ENCODE measurements around the gene SIK2. TPM values are rescaled to one million over a fixed set of nuclear protein-coding genes. Genes with fewer than 3 reads are reported as not detected.
A peak's percentile ranks its signal among the peaks of the same experiment; 100 is the strongest.
"Not testable (repeated sequence)": the region's sequence is repeated elsewhere in the genome, so short reads cannot be mapped to it uniquely, and the experiment has no call there.

The SIK2 gene
- total RNA-seq, 1 experiment from 2014 or later: 64.8 TPM

- Histone ChIP-seq H3K4me3 (ENCODE audit: low read length) (no peak overlapping the region), H3K9me2 (replicated peaks; ENCODE audit: insufficient read depth, low read length) (no peaks in the 10 kb centered on the region), H3K4me1 (ENCODE audit: low read length) (peaks cover 54% of the 10 kb centered on the region), H3K79me2 (ENCODE audit: low read length) (peaks cover 75% of the 10 kb centered on the region), H3K4me2 (ENCODE audit: low read depth, low read length, poor library complexity, severe bottlenecking) (no peak overlapping the region), H3K27ac (ENCODE audit: low read length) (no peak overlapping the region), H3K36me3 (ENCODE audit: insufficient read depth, low read length) (peaks cover 42% of the 10 kb centered on the region), H3K9me3 (ENCODE audit: low read length) (no peaks in the 10 kb centered on the region), H2AFZ (ENCODE audit: low read length) (no peak overlapping the region), H4K20me1 (ENCODE audit: insufficient read depth, low read depth, low read length) (no peaks in the 10 kb centered on the region), H3K9ac (ENCODE audit: low read length) (no peak overlapping the region), H3K27me3 (ENCODE audit: low read length) (no peaks in the 10 kb centered on the region)
- no peak for DNase-seq
These were observed 97.9 kb downstream of the SIK2 start for GRCh38 chr11:111700162-111700561.

GRCh38 chr11:111702623-111703022 lies 100.4 kb downstream of the SIK2 start:
- Histone ChIP-seq H3K9me2 (replicated peaks; ENCODE audit: insufficient read depth, low read length) (no peaks in the 10 kb centered on the region), H3K4me2 (ENCODE audit: low read depth, low read length, poor library complexity, severe bottlenecking) (no peak overlapping the region), H3K9ac (ENCODE audit: low read length) (no peak overlapping the region), H4K20me1 (ENCODE audit: insufficient read depth, low read depth, low read length) (no peaks in the 10 kb centered on the region), H3K27ac (ENCODE audit: low read length) (no peak overlapping the region), H3K27me3 (ENCODE audit: low read length) (no peaks in the 10 kb centered on the region), H2AFZ (ENCODE audit: low read length) (no peak overlapping the region), H3K79me2 (ENCODE audit: low read length) (peaks cover 53% of the 10 kb centered on the region), H3K4me1 (ENCODE audit: low read length) (peaks cover 30% of the 10 kb centered on the region), H3K4me3 (ENCODE audit: low read length) (no peak overlapping the region), H3K9me3 (ENCODE audit: low read length) (no peaks in the 10 kb centered on the region), H3K36me3 (ENCODE audit: insufficient read depth, low read length) (peaks cover 58% of the 10 kb centered on the region)
- no peak for DNase-seq

GRCh38 chr11:111703576-111703975 lies 101.3 kb downstream of the SIK2 start:
- Histone ChIP-seq H3K4me2 (ENCODE audit: low read depth, low read length, poor library complexity, severe bottlenecking) (no peak overlapping the region), H3K27me3 (ENCODE audit: low read length) (no peaks in the 10 kb centered on the region), H3K9me3 (ENCODE audit: low read length) (no peaks in the 10 kb centered on the region), H3K4me3 (ENCODE audit: low read length) (no peak overlapping the region), H3K36me3 (ENCODE audit: insufficient read depth, low read length) (peaks cover 62% of the 10 kb centered on the region), H3K27ac (ENCODE audit: low read length) (no peak overlapping the region), H3K9me2 (replicated peaks; ENCODE audit: insufficient read depth, low read length) (no peaks in the 10 kb centered on the region), H4K20me1 (ENCODE audit: insufficient read depth, low read depth, low read length) (no peaks in the 10 kb centered on the region), H3K9ac (ENCODE audit: low read length) (no peak overlapping the region), H2AFZ (ENCODE audit: low read length) (no peak overlapping the region), H3K4me1 (ENCODE audit: low read length) (peaks cover 20% of the 10 kb centered on the region), H3K79me2 (ENCODE audit: low read length) (peaks cover 43% of the 10 kb centered on the region)
- no peak for DNase-seq

DNA sequence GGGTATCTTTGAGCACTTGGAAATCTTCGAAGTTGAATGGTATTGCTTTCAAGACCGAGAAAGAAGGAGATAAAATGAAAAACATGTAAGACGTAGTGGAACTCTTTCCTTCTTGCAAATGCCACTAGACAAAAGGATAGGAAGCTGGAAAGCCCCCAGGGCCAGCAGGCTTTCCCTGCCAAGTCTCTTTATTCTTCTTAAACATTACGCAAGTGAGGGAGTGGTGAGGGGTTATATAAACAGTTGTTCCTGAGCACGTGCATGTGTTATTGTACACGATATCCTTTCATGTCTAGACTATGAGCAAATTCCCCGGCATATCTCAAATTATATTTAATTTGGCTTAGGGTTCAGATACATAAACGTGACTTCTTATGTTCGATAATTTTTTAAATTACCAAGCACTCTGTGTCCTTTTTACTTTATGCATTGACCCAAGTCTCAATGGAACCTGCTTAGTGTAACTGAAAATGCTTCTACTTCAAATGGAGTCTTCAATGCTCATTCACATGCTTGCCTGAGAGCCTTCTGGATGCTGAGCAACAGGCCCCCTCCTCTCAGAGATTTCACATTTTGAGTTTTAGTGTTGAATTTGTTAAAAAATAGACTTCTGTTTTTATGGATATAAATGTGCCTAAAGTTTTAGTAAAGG lies 104.9 kb downstream of the SIK2 start:
- no peak overlapping the region for H3K9ac ChIP-seq (ENCODE audit: low read length)
- H3K36me3 ChIP-seq (ENCODE audit: insufficient read depth, low read length): peaks cover 68% of the 10 kb centered on the region
- H4K20me1 ChIP-seq (ENCODE audit: insufficient read depth, low read depth, low read length): no peaks in the 10 kb centered on the region
- DNase-seq: no peak
- peaks cover 18% of the 10 kb centered on the region; the same call in 1 of the 2 replicates for H3K79me2 ChIP-seq (ENCODE audit: low read length)
- peaks cover 9% of the 10 kb centered on the region for H3K4me1 ChIP-seq (ENCODE audit: low read length)
- H3K9me3 ChIP-seq (ENCODE audit: low read length): no peaks in the 10 kb centered on the region
- no peaks in the 10 kb centered on the region for H3K27me3 ChIP-seq (ENCODE audit: low read length)
- no peak overlapping the region for H3K4me2 ChIP-seq (ENCODE audit: low read depth, low read length, poor library complexity, severe bottlenecking)
- H3K4me3 ChIP-seq (ENCODE audit: low read length): no peak overlapping the region
- H2AFZ ChIP-seq (ENCODE audit: low read length): no peak overlapping the region
- no peak overlapping the region for H3K27ac ChIP-seq (ENCODE audit: low read length)
- H3K9me2 ChIP-seq (replicated peaks; ENCODE audit: insufficient read depth, low read length): no peaks in the 10 kb centered on the region

GRCh38 chr11:111707691-111708067 lies 105.4 kb downstream of the SIK2 start:
- no peak overlapping the region for H2AFZ ChIP-seq (ENCODE audit: low read length)
- H3K4me2 ChIP-seq (ENCODE audit: low read depth, low read length, poor library complexity, severe bottlenecking): no peak overlapping the region
- peaks cover 72% of the 10 kb centered on the region for H3K36me3 ChIP-seq (ENCODE audit: insufficient read depth, low read length)
- peaks cover 9% of the 10 kb centered on the region for H3K4me1 ChIP-seq (ENCODE audit: low read length)
- no peak overlapping the region for H3K27ac ChIP-seq (ENCODE audit: low read length)
- H3K9ac ChIP-seq (ENCODE audit: low read length): no peak overlapping the region
- H3K4me3 ChIP-seq (ENCODE audit: low read length): no peak overlapping the region
- no peaks in the 10 kb centered on the region for H3K9me3 ChIP-seq (ENCODE audit: low read length)
- no peaks in the 10 kb centered on the region for H3K27me3 ChIP-seq (ENCODE audit: low read length)
- H4K20me1 ChIP-seq (ENCODE audit: insufficient read depth, low read depth, low read length): no peaks in the 10 kb centered on the region
- H3K79me2 ChIP-seq (ENCODE audit: low read length): peaks cover 18% of the 10 kb centered on the region; the same call in 1 of the 2 replicates
- DNase-seq: no peak
- no peaks in the 10 kb centered on the region for H3K9me2 ChIP-seq (replicated peaks; ENCODE audit: insufficient read depth, low read length)

- H3K9me3 ChIP-seq (ENCODE audit: low read length): no peaks in the 10 kb centered on the region
- H4K20me1 ChIP-seq (ENCODE audit: insufficient read depth, low read depth, low read length): no peaks in the 10 kb centered on the region
- H3K27ac ChIP-seq (ENCODE audit: low read length): peak overlapping the region; percentile 37
- no peaks in the 10 kb centered on the region for H3K27me3 ChIP-seq (ENCODE audit: low read length)
- H3K36me3 ChIP-seq (ENCODE audit: insufficient read depth, low read length): peaks cover 34% of the 10 kb centered on the region
- peaks cover 28% of the 10 kb centered on the region for H3K79me2 ChIP-seq (ENCODE audit: low read length)
- peaks cover 28% of the 10 kb centered on the region for H3K4me1 ChIP-seq (ENCODE audit: low read length)
- H3K9me2 ChIP-seq (replicated peaks; ENCODE audit: insufficient read depth, low read length): no peaks in the 10 kb centered on the region
- DNase-seq: peak; percentile 71
- H3K9ac ChIP-seq (ENCODE audit: low read length): peak overlapping the region; percentile 0; the same call in 1 of the 2 replicates
- H3K4me3 ChIP-seq (ENCODE audit: low read length): peak overlapping the region; percentile 1; the same call in 1 of the 2 replicates
- H2AFZ ChIP-seq (ENCODE audit: low read length): no peak overlapping the region
- H3K4me2 ChIP-seq (ENCODE audit: low read depth, low read length, poor library complexity, severe bottlenecking): peak overlapping the region; percentile 31
These were observed 112.3 kb downstream of the SIK2 start for GRCh38 chr11:111714522-111714921.

- Histone ChIP-seq H3K79me2 (ENCODE audit: low read length) (peaks cover 24% of the 10 kb centered on the region), H3K4me3 (ENCODE audit: low read length) (peak overlapping the region; percentile 1; the same call in 1 of the 2 replicates), H3K9me3 (ENCODE audit: low read length) (no peaks in the 10 kb centered on the region), H3K36me3 (ENCODE audit: insufficient read depth, low read length) (peaks cover 38% of the 10 kb centered on the region), H3K4me2 (ENCODE audit: low read depth, low read length, poor library complexity, severe bottlenecking) (peak overlapping the region; percentile 31), H3K9me2 (replicated peaks; ENCODE audit: insufficient read depth, low read length) (no peaks in the 10 kb centered on the region), H3K27ac (ENCODE audit: low read length) (peak overlapping the region; percentile 37), H3K27me3 (ENCODE audit: low read length) (no peaks in the 10 kb centered on the region), H3K9ac (ENCODE audit: low read length) (peak overlapping the region; percentile 0; the same call in 1 of the 2 replicates), H4K20me1 (ENCODE audit: insufficient read depth, low read depth, low read length) (no peaks in the 10 kb centered on the region), H2AFZ (ENCODE audit: low read length) (no peak overlapping the region), H3K4me1 (ENCODE audit: low read length) (peaks cover 28% of the 10 kb centered on the region)
- DNase-seq: peak; percentile 85
These were observed 113.0 kb downstream of the SIK2 start for GRCh38 chr11:111715142-111715816.

GRCh38 chr11:111717660-111718059 lies 115.4 kb downstream of the SIK2 start:
- Histone ChIP-seq H3K4me1 (ENCODE audit: low read length) (peaks cover 28% of the 10 kb centered on the region), H3K79me2 (ENCODE audit: low read length) (peaks cover 17% of the 10 kb centered on the region), H3K36me3 (ENCODE audit: insufficient read depth, low read length) (peaks cover 50% of the 10 kb centered on the region)
- DNase-seq; H2AFZ ChIP-seq (ENCODE audit: low read length); H3K9me2 ChIP-seq (replicated peaks; ENCODE audit: insufficient read depth, low read length); H3K27me3 ChIP-seq (ENCODE audit: low read length); H3K27ac ChIP-seq (ENCODE audit: low read length); H3K4me2 ChIP-seq (ENCODE audit: low read depth, low read length, poor library complexity, severe bottlenecking); H3K4me3 ChIP-seq (ENCODE audit: low read length); H4K20me1 ChIP-seq (ENCODE audit: insufficient read depth, low read depth, low read length); H3K9me3 ChIP-seq (ENCODE audit: low read length); H3K9ac ChIP-seq (ENCODE audit: low read length): not testable (repeated sequence)
